NCI-H1417 treated with DMSO at 0.1 percent for 48 hours (cell line): ENCODE data around the gene CDK16.

Source experiments
- DNase-seq: peaks from one replicate; lab custom pipeline; 2025; lab: John Stamatoyannopoulos, UW

The CDK16 gene

DNA sequence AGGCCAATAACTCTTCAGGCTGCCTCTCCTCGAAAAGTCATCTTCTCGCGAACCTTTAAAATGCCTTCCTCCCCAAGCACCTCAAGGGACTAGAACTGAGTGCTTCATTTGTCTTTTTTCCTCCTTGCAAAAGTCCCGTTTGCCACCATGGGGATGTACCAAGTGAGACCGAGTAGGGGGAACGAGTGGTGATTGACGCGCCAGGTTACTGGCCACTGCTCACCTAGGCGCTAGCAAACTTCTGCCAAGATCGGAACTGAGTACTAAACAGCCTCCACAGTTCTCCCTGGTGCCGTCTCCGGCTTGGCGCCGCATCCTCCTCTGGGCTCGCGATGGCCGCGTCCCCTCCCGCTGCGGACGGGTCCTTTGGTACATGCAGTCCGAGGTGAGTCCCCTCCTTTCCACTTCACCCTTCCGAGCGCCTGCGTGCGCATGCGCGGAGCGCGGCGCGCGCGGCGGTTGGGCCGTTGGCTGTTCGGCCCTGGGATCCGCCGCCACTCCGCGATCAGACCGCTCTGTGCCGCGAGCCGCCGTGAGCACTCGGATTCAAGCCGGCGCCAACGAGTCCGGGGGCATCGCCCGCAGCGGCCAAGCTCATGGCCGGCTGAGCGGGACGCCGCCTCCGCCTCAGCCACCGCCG, at the start of gene CDK16:
CDK16 (plus strand) TSS at position 402 of the 640 bp plus-strand sequence. CDS start 4,877 bp downstream, outside the sequence.
- peak; percentile 93 for DNase-seq

DNA sequence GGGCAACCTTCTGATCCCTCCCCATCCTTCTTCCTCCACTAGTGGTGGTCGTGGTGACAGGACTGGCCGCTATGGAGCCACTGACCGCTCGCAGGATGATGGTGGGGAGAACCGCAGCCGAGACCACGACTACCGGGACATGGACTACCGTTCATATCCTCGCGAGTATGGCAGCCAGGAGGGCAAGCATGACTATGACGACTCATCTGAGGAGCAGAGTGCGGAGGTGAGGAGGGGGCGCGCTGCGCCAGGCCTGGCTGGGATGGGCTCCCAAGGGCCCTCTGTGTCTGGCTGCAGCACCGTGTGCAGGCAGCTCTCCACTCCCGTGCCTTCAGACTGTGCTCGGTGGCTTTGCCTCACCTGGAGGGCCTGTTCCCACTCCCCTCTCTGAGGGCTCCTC, 49.2 kb upstream of the CDK16 start:
- no peak for DNase-seq

DNA sequence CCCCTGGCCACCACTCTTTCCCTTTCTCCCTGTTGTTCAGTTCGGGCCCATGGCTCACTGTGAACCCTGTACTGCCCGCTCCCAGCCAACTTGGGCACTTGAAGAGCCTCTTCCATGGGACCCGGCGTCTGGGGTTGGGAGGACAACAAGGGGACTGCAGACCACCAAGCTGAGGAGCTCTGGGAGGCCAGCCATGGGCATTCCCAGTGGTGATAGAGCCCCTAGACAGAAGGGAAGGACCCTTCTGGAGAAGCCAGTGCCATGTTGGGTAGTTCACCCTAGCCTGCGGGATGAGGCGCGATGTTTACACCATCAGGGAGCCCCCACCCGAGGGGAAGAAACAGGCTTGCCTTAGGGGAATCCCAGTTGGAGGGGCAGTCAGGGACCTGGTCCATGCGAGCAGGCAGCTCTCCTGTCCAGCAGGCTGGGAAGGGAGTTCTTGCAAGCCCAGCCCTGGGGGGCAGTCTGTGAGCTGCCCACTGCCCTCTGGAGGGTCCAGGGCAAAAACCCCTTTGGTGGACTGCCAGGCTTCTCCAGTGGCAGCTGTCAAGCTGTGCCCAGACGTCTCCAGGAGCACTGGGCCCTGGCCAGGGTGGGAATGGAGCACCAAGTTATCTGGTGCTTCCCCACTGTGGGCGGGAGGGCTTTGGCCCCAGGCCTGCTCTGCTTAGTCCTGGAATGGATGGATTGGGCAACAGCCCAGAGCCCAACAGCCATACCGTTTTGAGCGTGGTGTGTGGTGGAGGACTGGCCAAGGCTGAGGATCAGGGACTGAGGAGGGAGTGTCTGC, 48.6 kb upstream of the CDK16 start:
- no peak for DNase-seq

DNA sequence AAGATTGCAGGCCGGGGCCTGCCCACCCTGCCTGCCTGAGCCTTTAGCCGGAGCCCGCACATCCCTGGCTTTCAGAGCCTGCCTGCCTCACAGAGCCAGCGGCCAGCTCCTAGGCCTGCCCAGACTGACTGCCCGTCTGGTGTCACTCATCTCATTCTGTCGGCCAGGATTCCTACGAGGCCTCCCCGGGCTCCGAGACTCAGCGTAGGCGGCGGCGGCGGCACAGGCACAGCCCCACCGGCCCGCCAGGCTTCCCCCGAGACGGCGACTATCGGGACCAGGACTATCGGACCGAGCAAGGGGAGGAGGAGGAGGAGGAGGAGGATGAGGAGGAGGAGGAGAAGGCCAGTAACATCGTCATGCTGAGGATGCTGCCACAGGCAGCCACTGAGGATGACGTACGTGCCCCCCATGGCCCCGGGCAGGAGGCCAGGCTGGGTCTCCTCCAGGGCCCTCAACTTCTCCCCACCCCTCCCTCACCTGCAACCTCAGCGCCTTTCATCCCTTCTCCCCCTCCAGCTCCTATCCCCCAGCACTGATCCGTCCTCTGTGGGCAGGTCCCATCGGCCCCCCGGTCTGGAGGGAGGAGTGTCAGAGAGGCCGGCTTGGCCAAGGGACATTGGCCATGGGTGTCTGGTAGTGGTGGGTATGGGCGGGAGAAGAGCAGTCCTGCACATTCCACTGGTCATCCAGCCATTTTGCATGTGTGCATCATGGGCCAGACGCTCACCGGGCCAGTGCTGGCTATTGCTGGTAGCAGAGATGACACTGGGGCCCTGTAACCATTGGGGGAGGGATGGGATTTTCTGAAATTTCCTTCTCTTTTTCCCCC, 47.4 kb upstream of the CDK16 start:
- DNase-seq: no peak

DNA sequence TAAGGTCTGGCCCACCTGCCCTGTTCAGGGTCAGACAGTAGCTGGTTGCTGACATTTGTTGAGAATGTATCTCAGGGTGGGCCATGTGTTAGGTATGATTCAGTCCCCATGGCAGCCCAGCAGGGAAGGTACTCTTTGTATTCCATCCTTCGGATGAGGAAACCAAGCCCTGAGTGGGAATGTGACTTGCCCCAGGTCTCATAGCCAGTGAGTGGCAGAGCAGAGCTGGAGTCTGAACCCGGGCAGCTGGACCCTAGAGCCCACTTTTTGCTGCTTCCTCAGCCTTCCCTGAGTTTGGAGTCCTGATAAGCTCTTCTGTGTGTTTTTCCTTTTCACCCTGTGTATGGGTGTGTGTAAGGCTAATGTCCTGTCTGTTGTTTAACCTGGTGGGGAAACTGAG, 46.5 kb upstream of the CDK16 start:
- DNase-seq: no peak

DNA sequence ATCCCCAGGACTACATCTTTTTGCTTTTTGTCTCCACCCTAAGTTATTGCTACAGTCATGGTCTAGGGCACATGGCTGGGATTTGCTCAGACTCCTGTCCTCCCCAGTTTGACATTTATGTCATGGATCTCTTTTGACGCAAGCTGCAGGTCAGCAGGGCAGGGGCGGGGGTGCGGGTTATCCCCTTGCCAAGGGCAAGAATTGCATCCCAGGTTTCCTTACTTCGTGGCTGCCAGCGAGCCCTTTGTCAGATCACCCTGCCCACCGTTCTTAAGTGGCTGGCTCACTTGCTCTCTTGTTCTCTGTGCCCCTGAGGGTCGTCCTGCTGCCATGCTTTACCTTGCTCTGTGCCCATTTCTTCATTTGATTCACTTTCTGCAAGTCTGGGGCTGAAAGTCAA, 45.9 kb upstream of the CDK16 start:
- DNase-seq: no peak

DNA sequence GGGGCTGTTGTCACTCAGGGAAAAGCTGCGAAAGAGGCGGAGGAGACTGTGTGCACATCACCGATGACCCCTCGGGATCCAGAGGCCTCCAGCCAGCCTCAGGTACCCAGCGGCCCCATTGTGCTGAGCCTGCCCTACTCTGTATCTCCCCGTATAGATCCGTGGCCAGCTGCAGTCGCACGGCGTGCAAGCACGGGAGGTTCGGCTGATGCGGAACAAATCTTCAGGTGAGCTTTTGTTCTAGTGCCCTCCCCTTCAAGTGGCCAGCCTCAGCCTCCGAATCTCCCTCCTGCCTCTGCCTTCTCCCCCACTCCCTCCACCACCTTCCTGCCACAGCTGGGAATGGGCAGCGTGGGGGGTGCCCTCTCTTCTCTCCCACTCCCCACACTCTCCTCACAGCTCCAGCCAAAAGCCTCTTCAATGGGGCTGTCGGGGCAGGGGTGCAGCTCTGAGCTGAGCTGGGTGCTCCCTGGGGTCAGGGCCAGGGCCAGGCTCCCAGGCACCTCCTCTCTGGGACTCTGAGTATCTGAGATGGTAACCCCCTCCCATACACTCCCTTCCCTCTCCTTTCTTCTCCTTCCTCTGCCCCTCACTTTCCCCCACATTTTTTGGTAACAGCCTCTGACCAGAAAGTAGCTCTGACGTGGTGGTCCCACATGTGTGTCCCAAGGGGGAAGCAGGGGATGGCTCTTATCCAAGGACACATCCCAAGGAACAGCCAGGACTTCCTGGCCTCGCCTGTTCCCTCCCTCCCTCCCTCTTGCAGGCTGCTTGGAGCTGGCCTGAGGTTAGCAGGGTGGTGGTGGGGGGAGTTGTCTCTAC, 45.3 kb upstream of the CDK16 start:
- no peak for DNase-seq

DNA sequence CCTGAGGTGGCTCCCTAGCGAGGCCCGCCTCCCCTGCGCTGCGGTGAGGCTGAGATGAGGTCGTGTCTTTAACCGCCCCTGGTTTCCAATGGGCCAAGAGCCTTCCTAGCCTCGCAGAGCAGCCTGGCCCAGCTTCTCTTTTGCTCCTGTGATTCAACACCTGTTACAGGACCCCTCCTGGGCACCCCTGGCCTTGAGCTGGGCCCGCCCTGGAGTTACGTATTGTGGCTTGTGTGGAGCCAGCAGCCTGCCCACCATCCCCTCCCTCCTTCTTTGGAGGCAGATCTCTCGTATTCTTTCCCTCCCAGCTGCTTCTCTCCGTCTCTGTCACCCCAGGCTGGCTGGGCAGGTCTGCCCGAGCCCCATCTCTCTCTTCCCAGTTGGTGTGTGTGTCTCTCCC, 44.1 kb upstream of the CDK16 start:
- DNase-seq: no peak

DNA sequence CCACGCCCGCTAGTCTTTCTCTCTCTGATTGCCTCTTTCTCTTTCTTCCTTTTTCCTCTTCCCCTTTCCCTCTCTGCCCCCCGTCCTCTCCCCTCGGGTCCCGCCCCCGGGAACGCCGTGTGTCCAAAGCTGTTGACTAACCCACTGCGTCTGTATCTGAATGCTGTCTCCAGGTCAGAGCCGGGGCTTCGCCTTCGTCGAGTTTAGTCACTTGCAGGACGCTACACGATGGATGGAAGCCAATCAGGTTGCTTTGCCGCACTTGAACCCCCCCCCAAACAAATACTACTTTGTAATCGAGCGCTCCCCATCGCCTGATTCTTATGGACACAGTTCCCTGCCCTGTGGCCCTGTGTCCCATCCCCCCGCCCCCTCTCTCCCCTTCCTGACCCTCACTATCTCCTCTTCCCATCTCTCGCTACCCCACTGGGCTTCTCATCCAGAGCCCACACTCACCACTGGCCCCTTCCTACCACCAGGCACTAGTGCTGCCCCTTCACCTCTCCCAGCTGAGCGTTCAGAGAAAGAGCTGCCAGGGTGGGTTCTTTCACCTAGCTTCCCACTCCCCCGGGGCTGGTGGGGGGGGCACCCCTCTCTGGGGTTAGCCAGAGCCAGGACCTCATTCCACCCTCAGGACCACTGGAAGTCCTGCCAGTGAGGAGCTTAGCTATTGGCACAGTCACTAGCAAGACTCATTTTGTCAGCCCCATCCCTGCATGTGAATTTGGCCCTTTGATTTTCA, 43.5 kb upstream of the CDK16 start:
- no peak for DNase-seq

DNA sequence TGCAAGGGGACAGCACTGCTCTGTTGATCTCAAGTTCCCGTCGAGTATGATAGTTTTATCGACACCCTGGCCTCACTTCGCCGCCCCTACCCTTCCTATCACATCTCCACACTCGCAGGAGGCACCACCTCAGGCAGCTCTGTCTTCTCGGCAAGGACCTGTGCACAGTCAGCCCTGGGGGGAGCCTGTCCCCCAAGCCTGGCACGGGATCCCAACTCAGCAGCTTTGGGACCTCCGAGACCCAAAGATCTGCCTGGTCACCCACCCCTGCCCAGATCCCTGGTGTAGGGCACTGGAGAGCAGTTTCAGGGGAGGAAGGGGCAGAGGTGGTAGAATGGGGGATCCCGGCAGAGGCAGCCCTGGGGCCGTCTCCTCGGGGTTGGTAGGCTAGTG, 42.9 kb upstream of the CDK16 start:
- no peak for DNase-seq

DNA sequence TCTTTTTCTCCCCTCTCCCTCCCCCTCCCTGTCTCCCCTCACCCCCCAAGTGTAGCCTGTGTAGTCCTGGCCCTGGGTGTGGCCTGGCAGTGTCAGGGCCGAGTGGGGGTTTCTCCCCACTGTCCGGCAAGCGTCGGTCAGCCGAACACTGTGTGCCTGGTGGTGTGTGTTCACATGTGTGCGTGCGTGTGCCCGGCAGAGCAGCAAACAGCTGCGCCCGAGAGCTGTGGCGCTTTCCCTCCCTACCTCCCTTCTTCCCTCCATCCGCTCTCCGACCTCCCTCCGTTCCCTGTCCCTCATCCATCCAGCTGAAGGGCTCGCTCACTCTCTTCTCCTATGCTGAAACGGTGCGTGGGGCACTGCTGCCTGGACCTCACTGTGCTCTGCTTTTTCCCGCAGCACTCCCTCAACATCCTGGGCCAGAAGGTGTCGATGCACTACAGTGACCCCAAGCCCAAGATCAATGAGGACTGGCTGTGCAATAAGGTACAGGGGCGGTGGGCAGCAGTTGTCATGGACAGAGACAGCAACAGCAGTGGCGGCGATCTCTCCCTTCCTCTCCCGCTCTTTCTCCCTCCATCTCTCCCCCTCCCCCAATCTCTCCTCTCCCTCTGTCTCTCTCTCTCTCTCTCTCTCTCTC, 42.3 kb upstream of the CDK16 start:
- DNase-seq: no peak

DNA sequence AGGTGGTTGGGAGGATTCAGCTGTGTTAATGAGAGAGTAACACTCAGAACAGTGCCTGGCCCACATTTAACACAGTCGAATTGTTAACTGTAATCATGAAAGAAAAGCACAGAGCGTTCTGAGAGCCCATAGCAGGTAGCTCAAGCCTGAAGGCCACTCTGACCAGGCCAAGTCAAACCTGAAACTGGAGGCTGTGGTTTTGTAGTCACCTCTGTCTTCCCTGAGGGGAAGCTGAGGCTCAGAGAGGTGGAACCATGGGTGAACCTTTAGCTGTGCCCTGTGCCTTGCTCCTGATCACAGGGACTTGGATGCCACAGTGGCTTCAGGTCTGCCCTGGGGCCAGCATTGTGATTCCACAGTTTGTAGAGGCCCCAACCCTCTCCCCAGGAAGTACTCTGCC, 41.4 kb upstream of the CDK16 start:
- DNase-seq: no peak

DNA sequence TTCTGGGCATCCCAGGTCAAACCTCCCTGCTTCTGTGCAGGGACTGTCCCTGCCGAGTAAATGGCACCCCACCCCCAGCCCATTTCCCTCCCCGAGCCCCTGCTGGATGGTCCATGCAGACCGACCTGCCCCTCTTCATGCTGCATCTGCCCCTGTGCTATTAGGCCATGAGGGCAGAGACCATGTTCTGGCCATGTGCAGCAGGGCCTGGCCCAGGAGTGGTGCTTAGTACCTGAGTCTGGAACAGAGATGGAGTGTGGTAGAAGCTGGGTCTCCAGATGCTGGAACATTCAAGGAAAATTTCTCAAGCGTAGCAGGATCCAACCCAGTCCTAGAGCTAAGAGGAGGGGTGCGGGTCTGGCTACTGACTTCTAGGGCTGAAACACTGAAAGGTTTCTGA, 40.1 kb upstream of the CDK16 start:
- no peak for DNase-seq

DNA sequence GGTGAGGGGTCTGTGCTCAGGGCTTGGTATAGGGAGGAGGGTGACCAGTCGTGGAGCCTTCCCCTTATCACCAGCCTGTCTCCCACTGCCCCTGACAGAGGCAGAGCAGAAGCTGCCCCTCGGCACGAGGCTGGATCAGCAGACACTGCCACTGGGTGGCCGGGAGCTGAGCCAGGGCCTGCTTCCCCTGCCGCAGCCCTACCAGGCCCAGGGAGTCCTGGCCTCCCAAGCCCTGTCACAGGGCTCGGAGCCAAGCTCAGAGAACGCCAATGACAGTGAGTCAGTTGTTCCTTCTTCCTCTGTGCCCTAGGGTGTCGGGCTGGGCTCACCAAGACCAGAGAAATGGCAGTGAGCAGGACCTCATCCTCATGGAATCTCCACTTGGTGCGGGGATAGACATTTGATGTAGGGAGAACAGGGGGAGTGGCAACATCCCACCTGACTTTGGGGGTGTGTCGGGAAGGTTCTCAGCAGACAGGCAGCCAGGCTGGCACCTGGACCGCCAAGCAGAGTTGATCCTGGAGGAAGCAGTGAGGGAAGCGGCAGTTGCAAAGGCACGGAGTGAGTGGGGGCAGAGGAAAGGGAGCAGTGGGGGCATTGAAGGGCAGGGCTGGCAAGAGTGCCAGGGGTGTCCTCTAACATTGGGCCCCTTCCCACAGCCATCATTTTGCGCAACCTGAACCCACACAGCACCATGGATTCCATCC, 39.1 kb upstream of the CDK16 start:
- DNase-seq: no peak

DNA sequence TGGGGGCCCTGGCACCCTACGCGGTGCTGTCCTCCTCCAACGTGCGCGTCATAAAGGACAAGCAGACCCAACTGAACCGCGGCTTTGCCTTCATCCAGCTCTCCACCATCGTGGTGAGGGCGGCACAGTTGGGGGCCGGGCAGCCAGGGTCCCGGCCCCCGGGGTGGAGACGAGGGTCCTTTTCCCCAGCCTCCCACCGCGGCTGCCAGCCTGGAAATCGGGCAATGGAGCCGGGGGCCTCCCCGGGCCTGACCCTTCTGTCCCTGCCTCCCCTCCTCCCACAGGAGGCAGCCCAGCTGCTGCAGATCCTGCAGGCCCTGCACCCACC, 38.6 kb upstream of the CDK16 start:
- no peak for DNase-seq

DNA sequence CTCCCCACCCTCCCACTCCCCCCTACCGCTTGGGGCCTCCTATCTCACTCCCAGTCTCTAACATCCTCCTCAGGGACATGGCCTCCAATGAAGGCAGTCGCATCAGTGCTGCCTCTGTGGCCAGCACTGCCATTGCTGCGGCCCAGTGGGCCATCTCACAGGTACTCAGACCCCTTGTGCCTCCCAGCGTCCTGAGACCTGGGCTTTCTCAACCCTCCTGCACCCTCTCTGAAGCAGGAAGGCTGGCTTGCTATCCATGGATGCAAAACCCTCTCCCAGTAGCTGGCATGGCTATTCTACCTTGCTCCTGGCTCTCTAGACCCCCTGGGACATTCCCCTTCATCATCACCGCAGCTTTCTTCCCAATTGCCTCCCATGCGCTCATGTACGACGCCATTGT, 38.1 kb upstream of the CDK16 start:
- no peak for DNase-seq

DNA sequence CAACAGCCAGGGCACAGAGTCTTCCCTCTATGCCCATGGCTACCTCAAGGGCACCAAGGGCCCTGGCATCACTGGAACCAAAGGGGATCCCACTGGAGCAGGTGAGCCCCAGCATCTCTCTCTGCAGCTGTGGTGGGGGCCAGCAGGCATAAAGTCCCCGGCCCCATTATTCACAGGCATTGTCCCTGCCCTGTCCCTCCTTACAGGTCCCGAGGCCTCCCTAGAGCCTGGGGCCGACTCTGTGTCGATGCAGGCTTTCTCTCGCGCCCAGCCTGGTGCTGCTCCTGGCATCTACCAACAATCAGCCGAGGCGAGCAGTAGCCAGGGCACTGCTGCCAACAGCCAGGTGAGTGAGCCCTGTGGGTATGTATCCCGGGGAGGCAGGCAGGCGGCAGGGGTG, 37.2 kb upstream of the CDK16 start:
- DNase-seq: no peak

DNA sequence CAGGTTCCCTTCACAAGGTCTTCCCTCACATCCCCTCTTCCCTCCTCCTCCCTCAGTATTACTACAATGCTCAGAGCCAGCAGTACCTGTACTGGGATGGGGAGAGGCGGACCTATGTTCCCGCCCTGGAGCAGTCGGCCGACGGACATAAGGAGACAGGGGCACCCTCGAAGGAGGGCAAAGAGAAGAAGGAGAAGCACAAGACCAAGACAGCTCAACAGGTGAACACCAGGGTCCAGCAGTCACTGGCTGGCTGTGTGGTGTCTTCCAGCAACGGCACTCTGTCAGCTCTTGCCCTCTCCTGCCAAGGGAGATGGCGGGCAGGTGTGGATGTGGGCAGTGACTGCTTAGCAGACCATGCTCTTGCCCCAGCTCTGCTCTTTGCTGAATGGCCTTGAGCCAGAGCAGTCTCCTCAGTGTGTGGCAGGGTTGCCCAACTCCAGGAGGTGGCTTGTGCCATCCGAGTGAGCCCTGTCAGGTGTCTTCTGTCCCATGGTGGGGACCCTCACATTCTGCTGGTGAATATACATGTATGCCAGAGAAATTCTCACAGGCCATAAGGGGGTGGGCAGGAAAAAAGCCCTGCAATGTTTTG, 36.3 kb upstream of the CDK16 start:
- DNase-seq: no peak

DNA sequence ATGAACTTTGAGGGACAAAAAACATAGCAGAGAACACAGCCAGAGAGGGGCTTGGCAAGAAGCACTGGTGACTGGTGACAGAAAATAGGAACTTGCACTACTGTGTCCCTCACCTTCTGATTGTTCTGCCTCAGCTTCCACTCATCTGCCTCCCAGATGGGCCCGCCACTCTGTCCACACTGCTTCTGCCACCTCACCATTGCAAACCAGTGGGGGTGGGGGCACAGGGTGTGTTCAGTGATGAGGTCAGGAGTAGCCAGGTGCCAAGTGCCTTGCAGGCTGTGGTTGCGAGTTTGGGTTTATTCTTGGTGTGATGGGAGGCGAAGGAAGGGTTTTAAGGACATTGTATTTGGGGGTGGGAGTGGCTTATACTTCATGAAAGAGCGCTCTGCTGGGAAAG, 34.0 kb upstream of the CDK16 start:
- DNase-seq: no peak

DNA sequence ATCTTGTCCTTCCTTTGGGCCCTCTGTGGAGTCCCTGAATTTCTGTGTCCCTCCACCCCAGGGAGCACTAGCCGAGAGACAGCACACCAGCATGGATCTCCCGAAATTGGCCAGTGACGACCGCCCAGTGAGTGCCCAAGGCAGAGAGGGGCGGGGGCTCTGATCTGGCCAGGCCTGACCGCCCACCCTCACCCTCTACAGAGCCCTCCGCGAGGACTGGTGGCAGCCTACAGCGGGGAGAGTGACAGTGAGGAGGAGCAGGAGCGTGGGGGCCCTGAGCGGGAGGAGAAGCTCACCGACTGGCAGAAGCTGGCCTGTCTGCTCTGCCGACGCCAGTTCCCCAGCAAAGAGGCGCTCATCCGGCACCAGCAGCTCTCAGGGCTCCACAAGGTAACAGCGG, 33.2 kb upstream of the CDK16 start:
- DNase-seq: no peak
